HCT116 (cell line): ENCODE measurements around the gene CCHCR1. TPM values are rescaled to one million over a fixed set of nuclear protein-coding genes. Genes with fewer than 3 reads are reported as not detected.

Source experiments
- ATAC-seq: fragments of 200-7000 bp; cut with Tn5 transposase; 2 replicates; pipeline ENCODE4 v1.9.1; 2020; ENCODE audit warnings: mild to moderate bottlenecking, moderate library complexity
- BruUV-seq: library from RNA; stranded (reverse); fragments of 400-500 nt; replicated peaks from 2 replicates; lab custom pipeline; 2021; lab: Mats Ljungman, UMichigan
- CTCF ChIA-PET: fragments of 300-600 bp; sonication (Branson Sonifier 250); formaldehyde crosslinking; loops from one replicate; lab custom pipeline; 2021; ENCODE audit warnings: antibody characterized with exemption; lab: Charles Lee
- POLR2A ChIA-PET: fragments of 300-600, 350-600 bp; sonication (Branson Sonifier 250); formaldehyde crosslinking; loops from one replicate; lab custom pipeline; 2021; ENCODE audit warnings: antibody characterized with exemption; lab: Charles Lee
- RAD21 ChIA-PET, 2 experiments: fragments of 300-600 bp; sonication (Branson Sonifier 250); formaldehyde crosslinking; loops; one replicate each; lab custom pipeline; 2023; ENCODE audit warnings: low total read pairs in 2 of 2; ENCODE audit not compliant: uncharacterized antibody in 2 of 2, unreplicated experiment in 2 of 2, low non-redundant PET in 1 of 2; lab: Charles Lee
- DNase-seq: peaks from one replicate; pipeline ENCODE4 v3.0.0-alpha.2; 2010; ENCODE audit warnings: low read depth, low spot score
- H2AFZ ChIP-seq: fragments of 200-600 bp; shearing (Covaris generic), sonication (generic); 2 replicates; pipeline ENCODE4 v1.6.1; 2017; ENCODE audit warnings: low read depth, mixed run types, mixed read lengths, antibody characterized with exemption, low read length; ENCODE audit not compliant: poor library complexity, severe bottlenecking
- H3K27ac ChIP-seq: 2 replicates; pipeline ENCODE4 v1.5.1; 2012; ENCODE audit warnings: low read depth, low read length
- H3K27me3 ChIP-seq: fragments of 200-600 bp; sonication (generic); 2 replicates; pipeline ENCODE4 v1.6.1; 2016; ENCODE audit warnings: mixed run types, low read length, mixed read lengths; ENCODE audit not compliant: insufficient read depth
- H3K36me3 ChIP-seq, 2 experiments: fragments of 200-500 bp in 1 of 2; fragments of 200-600 bp in 1 of 2; sonication (Bioruptor generic) in 1 of 2; sonication (generic) in 1 of 2; 2 replicates each; pipeline versions ENCODE4 v1.5.1 to v1.6.1; 2014 to 2016; ENCODE audit warnings: low read length in 2 of 2, inconsistent platforms in 1 of 2, mixed read lengths in 1 of 2, mixed run types in 1 of 2; ENCODE audit not compliant: insufficient read depth in 2 of 2, control insufficient read depth in 1 of 2
- H3K4me1 ChIP-seq, 2 experiments: fragments of 200-600 bp in 1 of 2; sonication (generic) in 1 of 2; 2 replicates each; pipeline versions ENCODE4 v1.5.1 to v1.6.1; 2012 to 2017; ENCODE audit warnings: low read length in 2 of 2, inconsistent platforms in 1 of 2, mild to moderate bottlenecking in 1 of 2, mixed read lengths in 1 of 2, mixed run types in 1 of 2, moderate library complexity in 1 of 2; ENCODE audit not compliant: insufficient read depth in 2 of 2, control insufficient read depth in 1 of 2
- H3K4me2 ChIP-seq: fragments of 200-600 bp; sonication (generic); 2 replicates; pipeline ENCODE4 v1.6.1; 2017; ENCODE audit warnings: mixed run types, low read length, mixed read lengths
- H3K4me3 ChIP-seq, 2 experiments: fragments of 200-600 bp in 1 of 2; sonication (generic) in 1 of 2; replicated peaks in 1 of 2; 2 replicates each; pipeline ENCODE4 v1.5.1; 2011 to 2016; ENCODE audit warnings: low read length in 2 of 2, control low read depth in 1 of 2, low read depth in 1 of 2, mild to moderate bottlenecking in 1 of 2, mixed read lengths in 1 of 2, mixed run types in 1 of 2
- H3K79me2 ChIP-seq: fragments of 200-600 bp; sonication (generic); 2 replicates; pipeline ENCODE4 v1.6.1; 2017; ENCODE audit warnings: mild to moderate bottlenecking, mixed run types, low read length, moderate library complexity, mixed read lengths; ENCODE audit not compliant: insufficient read depth
- H3K9ac ChIP-seq: fragments of 200-600 bp; sonication (generic); 2 replicates; pipeline ENCODE4 v1.6.1; 2016; ENCODE audit warnings: low read length, mixed read lengths
- H3K9me2 ChIP-seq: fragments of 200-600 bp; sonication (generic), shearing (Covaris generic); 2 replicates; pipeline ENCODE4 v1.6.1; 2017; ENCODE audit warnings: mixed run types, mild to moderate bottlenecking, moderate library complexity; ENCODE audit not compliant: insufficient read depth
- H3K9me3 ChIP-seq, 2 experiments: fragments of 200-500 bp in 1 of 2; fragments of 200-600 bp in 1 of 2; sonication (Bioruptor generic) in 1 of 2; sonication (generic) in 1 of 2; 2 replicates each; pipeline ENCODE4 v1.6.1; 2014 to 2017; ENCODE audit warnings: low read length in 2 of 2, mixed read lengths in 2 of 2, inconsistent platforms in 1 of 2, low read depth in 1 of 2, mild to moderate bottlenecking in 1 of 2, mixed run types in 1 of 2, moderate library complexity in 1 of 2; ENCODE audit not compliant: control insufficient read depth in 1 of 2, insufficient read depth in 1 of 2
- H4K20me1 ChIP-seq: fragments of 200-600 bp; sonication (generic), shearing (Covaris generic); 2 replicates; pipeline ENCODE4 v1.6.1; 2017; ENCODE audit warnings: mixed run types, mild to moderate bottlenecking, moderate library complexity; ENCODE audit not compliant: insufficient read depth
- ELF1 ChIP-seq: IDR thresholded peaks from 2 replicates; pipeline ENCODE4 v1.6.1; 2012; ENCODE audit warnings: low read depth, borderline replicate concordance
- EZH2phosphoT487 ChIP-seq: fragments of 200-600 bp; IDR thresholded peaks from 2 replicates; pipeline ENCODE4 v1.6.1; 2018; ENCODE audit warnings: antibody characterized with exemption, borderline replicate concordance
- POLR2AphosphoS5 ChIP-seq: IDR thresholded peaks from 2 replicates; pipeline ENCODE4 v1.6.1; 2011; ENCODE audit warnings: mild to moderate bottlenecking, low read depth, low read length, moderate library complexity
- SRF ChIP-seq: IDR thresholded peaks from 2 replicates; pipeline ENCODE4 v1.6.1; 2012; ENCODE audit warnings: low read depth
- TCF7L2 ChIP-seq: IDR thresholded peaks from 2 replicates; pipeline ENCODE4 v1.7.0; 2011; ENCODE audit warnings: borderline replicate concordance, inconsistent platforms; ENCODE audit not compliant: insufficient read depth, insufficient read length; ENCODE audit errors: extremely low read depth
- intact Hi-C: fragments of 100-400 bp; cut with micrococcal nuclease; formaldehyde crosslinking; loops from 2 replicates; pipeline ENCODE4 v1.10.0; 2022
- total RNA-seq: library from RNA; stranded (reverse); gene quantifications from one replicate; pipeline ENCODE4 v1.2.1, GENCODE V29; 2021; ENCODE audit not compliant: unreplicated experiment
- TF ChIP-seq, protein P1 (sequence below): IDR thresholded peaks from 2 replicates; pipeline ENCODE4 v1.6.1; 2012; ENCODE audit warnings: low read depth
- TF ChIP-seq, protein P2 (sequence below): IDR thresholded peaks from 2 replicates; pipeline ENCODE4 v1.6.1; 2012

Gene CCHCR1
- total RNA-seq, 1 experiment from 2014 or later: 40.7 TPM

DNA sequence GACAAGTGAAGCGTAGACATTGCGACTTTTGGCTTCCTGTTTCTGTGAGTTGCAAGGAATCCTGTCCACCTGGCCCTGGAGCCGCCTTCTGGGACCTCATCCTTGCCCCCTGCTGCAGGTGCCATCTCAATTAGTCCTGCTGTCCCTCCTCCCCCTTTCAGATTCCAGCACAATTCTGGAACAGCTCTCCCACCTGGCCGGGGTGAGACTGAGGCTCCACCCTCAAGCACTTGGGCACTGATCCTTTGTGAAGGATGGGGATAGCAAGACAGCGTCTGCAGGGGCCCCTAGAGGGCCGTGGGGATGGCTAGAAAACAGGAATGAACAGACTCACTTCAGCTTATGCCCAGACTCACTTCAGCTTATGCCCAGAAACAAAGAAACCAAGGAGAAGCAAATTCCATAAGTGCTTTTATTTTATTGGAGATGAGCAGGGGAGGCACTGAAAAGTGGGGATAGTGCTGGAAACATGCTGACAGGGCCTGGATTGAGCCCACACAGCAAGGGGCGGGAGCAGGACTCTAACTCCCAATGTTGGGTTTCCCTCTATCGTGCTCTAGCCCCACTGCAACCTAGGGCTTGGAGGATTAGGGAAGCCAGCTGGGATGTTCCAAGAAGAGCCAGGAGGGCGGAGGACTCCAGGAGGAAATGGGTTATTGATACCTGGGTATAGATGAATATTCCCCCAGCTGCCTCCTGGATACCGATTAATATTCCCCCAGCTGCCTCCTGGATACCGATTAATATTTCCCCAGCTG lies 46.6 kb downstream of the CCHCR1 start (continued):
- TF ChIP-seq TCF7L2: no peak

DNA sequence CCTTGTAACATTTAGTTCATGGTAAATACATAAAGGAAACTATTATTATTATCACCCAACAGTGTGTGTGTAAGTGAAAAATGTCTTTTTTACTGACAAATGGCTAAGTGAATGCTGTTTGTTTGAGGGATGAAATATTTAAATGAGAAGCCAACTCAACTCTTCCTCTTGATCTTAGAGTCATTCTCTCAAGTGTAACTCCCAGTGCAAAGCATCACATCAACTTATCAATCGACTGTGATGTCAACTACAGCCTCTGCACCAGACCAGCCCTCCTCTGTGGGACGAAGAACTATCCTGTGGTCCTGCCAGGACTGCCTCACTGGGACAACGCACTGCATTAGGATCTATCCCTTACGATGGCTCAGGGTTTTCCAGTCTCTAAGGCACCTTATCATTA lies 50.5 kb downstream of the CCHCR1 start:
- H3K9me3 ChIP-seq: no peaks in the 10 kb centered on the region
- BruUV-seq: no TSS peak
- POLR2A ChIA-PET: no interaction called here
- TF ChIP-seq SRF (no peak), ELF1 (no peak), POLR2AphosphoS5 (no peak), EZH2phosphoT487 (no peak)
- TF ChIP-seq, protein P1, sequence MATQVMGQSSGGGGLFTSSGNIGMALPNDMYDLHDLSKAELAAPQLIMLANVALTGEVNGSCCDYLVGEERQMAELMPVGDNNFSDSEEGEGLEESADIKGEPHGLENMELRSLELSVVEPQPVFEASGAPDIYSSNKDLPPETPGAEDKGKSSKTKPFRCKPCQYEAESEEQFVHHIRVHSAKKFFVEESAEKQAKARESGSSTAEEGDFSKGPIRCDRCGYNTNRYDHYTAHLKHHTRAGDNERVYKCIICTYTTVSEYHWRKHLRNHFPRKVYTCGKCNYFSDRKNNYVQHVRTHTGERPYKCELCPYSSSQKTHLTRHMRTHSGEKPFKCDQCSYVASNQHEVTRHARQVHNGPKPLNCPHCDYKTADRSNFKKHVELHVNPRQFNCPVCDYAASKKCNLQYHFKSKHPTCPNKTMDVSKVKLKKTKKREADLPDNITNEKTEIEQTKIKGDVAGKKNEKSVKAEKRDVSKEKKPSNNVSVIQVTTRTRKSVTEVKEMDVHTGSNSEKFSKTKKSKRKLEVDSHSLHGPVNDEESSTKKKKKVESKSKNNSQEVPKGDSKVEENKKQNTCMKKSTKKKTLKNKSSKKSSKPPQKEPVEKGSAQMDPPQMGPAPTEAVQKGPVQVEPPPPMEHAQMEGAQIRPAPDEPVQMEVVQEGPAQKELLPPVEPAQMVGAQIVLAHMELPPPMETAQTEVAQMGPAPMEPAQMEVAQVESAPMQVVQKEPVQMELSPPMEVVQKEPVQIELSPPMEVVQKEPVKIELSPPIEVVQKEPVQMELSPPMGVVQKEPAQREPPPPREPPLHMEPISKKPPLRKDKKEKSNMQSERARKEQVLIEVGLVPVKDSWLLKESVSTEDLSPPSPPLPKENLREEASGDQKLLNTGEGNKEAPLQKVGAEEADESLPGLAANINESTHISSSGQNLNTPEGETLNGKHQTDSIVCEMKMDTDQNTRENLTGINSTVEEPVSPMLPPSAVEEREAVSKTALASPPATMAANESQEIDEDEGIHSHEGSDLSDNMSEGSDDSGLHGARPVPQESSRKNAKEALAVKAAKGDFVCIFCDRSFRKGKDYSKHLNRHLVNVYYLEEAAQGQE: no peak
- TF ChIP-seq, protein P2, sequence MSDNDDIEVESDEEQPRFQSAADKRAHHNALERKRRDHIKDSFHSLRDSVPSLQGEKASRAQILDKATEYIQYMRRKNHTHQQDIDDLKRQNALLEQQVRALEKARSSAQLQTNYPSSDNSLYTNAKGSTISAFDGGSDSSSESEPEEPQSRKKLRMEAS: no peak
- DNase-seq: no peak
- no peak overlapping the region for H3K9ac ChIP-seq
- no peaks in the 10 kb centered on the region for H4K20me1 ChIP-seq
- no peaks in the 10 kb centered on the region for H3K9me2 ChIP-seq
- H3K36me3 ChIP-seq: no peaks in the 10 kb centered on the region
- RAD21 ChIA-PET: no interaction called here
- CTCF ChIA-PET: no interaction called here
- intact Hi-C loops: no loop called here
- H3K27ac ChIP-seq: no peak overlapping the region
- peaks cover 10 to 19% of the 10 kb centered on the region in 2 experiments; a peak in 3 of 4 replicates for H3K4me1 ChIP-seq
- H3K4me3 ChIP-seq: no peak overlapping the region
- no peak for ATAC-seq
- no peaks in the 10 kb centered on the region for H3K79me2 ChIP-seq
- H2AFZ ChIP-seq: no peak overlapping the region
- no peaks in the 10 kb centered on the region for H3K27me3 ChIP-seq
- H3K4me2 ChIP-seq: no peak overlapping the region
